ENCODE results near the gene GPR35. TPM values are rescaled to one million over a fixed set of nuclear protein-coding genes. Genes with fewer than 3 reads are reported as not detected.

Gene GPR35
- total RNA-seq, 4 donors from 2014 or later = 0.51 to 7.9 (median 1.7) TPM; not detected in 1

GRCh38 chr2:240647503-240648154 lies 22.3 kb downstream of the GPR35 start:
- no peak overlapping the region for H3K27ac ChIP-seq
- intact Hi-C loops (cut with DNase I; ENCODE audit: low total_unique reads) = no loop called here
- TF ChIP-seq, protein P1, sequence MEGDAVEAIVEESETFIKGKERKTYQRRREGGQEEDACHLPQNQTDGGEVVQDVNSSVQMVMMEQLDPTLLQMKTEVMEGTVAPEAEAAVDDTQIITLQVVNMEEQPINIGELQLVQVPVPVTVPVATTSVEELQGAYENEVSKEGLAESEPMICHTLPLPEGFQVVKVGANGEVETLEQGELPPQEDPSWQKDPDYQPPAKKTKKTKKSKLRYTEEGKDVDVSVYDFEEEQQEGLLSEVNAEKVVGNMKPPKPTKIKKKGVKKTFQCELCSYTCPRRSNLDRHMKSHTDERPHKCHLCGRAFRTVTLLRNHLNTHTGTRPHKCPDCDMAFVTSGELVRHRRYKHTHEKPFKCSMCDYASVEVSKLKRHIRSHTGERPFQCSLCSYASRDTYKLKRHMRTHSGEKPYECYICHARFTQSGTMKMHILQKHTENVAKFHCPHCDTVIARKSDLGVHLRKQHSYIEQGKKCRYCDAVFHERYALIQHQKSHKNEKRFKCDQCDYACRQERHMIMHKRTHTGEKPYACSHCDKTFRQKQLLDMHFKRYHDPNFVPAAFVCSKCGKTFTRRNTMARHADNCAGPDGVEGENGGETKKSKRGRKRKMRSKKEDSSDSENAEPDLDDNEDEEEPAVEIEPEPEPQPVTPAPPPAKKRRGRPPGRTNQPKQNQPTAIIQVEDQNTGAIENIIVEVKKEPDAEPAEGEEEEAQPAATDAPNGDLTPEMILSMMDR (IDR thresholded peaks at IDR 0.05) = no peak
- TF ChIP-seq POLR2A (IDR thresholded peaks at IDR 0.05) = no peak
- DNase-seq = no peak
- no peaks in the 10 kb centered on the region for H3K36me3 ChIP-seq
- no peak overlapping the region for H3K4me3 ChIP-seq
- H3K27me3 ChIP-seq = no peaks in the 10 kb centered on the region
- H3K4me1 ChIP-seq = no peaks in the 10 kb centered on the region
- H3K9me3 ChIP-seq = no peaks in the 10 kb centered on the region

- TF ChIP-seq POLR2A (IDR thresholded peaks at IDR 0.05) = no peak
- TF ChIP-seq, protein P1 (IDR thresholded peaks at IDR 0.05) = no peak
- Histone ChIP-seq H3K4me3 (no peak overlapping the region), H3K27ac (no peak overlapping the region), H3K36me3 (no peaks in the 10 kb centered on the region), H3K27me3 (no peaks in the 10 kb centered on the region), H3K9me3 (no peaks in the 10 kb centered on the region), H3K4me1 (no peaks in the 10 kb centered on the region)
- intact Hi-C loops (cut with DNase I; ENCODE audit: low total_unique reads) = no loop called here
- DNase-seq = no peak
Observed at GRCh38 chr2:240648155-240648649, 22.9 kb downstream of the GPR35 start.

- DNase-seq = no peak
- Histone ChIP-seq H3K4me1 (no peaks in the 10 kb centered on the region), H3K27ac (no peak overlapping the region), H3K36me3 (no peaks in the 10 kb centered on the region), H3K9me3 (no peaks in the 10 kb centered on the region), H3K27me3 (no peaks in the 10 kb centered on the region), H3K4me3 (no peak overlapping the region)
- no peak for TF ChIP-seq POLR2A (IDR thresholded peaks at IDR 0.05)
- TF ChIP-seq, protein P1 (IDR thresholded peaks at IDR 0.05) = no peak
- intact Hi-C loops (cut with DNase I; ENCODE audit: low total_unique reads) = no loop called here
Observed at GRCh38 chr2:240648650-240649275, 23.5 kb downstream of the GPR35 start.

- H3K4me1 ChIP-seq = no peaks in the 10 kb centered on the region
- H3K36me3 ChIP-seq = no peaks in the 10 kb centered on the region
- TF ChIP-seq, protein P1 (IDR thresholded peaks at IDR 0.05) = no peak
- no peak for TF ChIP-seq POLR2A (IDR thresholded peaks at IDR 0.05)
- no peak for DNase-seq
- H3K9me3 ChIP-seq = no peaks in the 10 kb centered on the region
- no peaks in the 10 kb centered on the region for H3K27me3 ChIP-seq
- intact Hi-C loops (cut with DNase I; ENCODE audit: low total_unique reads) = no loop called here
- no peak overlapping the region for H3K27ac ChIP-seq
- no peak overlapping the region for H3K4me3 ChIP-seq
Observed at GRCh38 chr2:240649331-240649730, 24.1 kb downstream of the GPR35 start.

DNA sequence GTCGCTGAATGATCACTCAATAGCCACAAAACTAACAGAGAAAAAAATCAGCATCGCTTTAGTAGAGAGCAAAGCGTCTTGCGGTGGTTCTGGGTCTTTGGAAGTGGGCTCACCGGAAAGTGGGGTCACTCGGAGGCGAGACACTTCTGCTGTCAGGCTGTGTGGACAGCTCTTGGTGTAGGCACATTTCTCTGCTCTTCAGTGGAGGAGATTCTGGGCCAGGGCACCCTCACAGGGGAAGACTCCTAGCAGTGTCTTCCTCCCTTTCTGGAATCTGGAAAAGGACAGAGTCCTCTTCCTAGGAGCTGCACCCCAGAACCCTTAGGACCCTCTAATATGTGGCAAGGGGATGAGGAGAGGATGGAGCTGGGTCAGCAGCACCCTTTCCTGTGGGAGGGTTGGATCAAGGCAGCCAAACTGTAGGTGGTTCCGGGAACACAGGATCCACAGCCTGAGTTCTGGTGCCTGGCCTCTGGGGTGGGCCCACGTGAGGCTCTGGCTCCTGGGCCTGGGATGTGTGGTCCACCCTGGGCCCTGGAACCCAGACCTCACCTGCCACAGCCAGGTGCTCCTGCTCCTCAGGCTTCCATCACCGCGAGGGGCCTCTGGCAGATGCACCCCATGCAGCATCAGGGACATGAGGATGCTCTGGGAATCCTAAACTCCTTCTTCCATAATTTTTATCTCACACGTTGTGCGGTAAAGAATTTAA lies 25.1 kb downstream of the GPR35 start:
- no peaks in the 10 kb centered on the region for H3K27me3 ChIP-seq
- H3K9me3 ChIP-seq = no peaks in the 10 kb centered on the region
- intact Hi-C loops (cut with DNase I; ENCODE audit: low total_unique reads) = no loop called here
- H3K4me3 ChIP-seq = no peak overlapping the region
- H3K36me3 ChIP-seq = no peaks in the 10 kb centered on the region
- DNase-seq = no peak
- TF ChIP-seq, protein P1 (IDR thresholded peaks at IDR 0.05) = no peak
- TF ChIP-seq POLR2A (IDR thresholded peaks at IDR 0.05) = no peak
- no peaks in the 10 kb centered on the region for H3K4me1 ChIP-seq
- no peak overlapping the region for H3K27ac ChIP-seq
